ENCODE results near the gene IHH.

GRCh38 chr2:219089330-219089729 lies 28.6 kb upstream of the IHH start:
- TF ChIP-seq SUZ12 (IDR thresholded peaks at IDR 0.05) (no peak), ARNT (IDR thresholded peaks at IDR 0.05) (no peak)

All from HEK293T (cell line).